Ishikawa (cell line): ENCODE measurements around the gene FKBP10.
A peak's percentile ranks its signal among the peaks of the same experiment; 100 is the strongest.

ENCODE experiments used
- CEBPB ChIP-seq: IDR thresholded peaks from 2 replicates; pipeline ENCODE4 v1.6.1; 2012
- EGR1 ChIP-seq: IDR thresholded peaks from 2 replicates; pipeline ENCODE4 v1.6.1; 2012
- EP300 ChIP-seq: IDR thresholded peaks from 2 replicates; pipeline ENCODE4 v1.6.1; 2012; ENCODE audit warnings: borderline replicate concordance
- FOXM1 ChIP-seq: IDR thresholded peaks from 2 replicates; pipeline ENCODE4 v1.6.1; 2012; ENCODE audit warnings: low read depth, borderline replicate concordance
- MAX ChIP-seq: IDR thresholded peaks from 2 replicates; pipeline ENCODE4 v1.6.1; 2012
- NFIC ChIP-seq: IDR thresholded peaks from 2 replicates; pipeline ENCODE4 v1.6.1; 2012
- RAD21 ChIP-seq: IDR thresholded peaks from 2 replicates; pipeline ENCODE4 v1.6.1; 2012; ENCODE audit warnings: low read depth
- REST ChIP-seq: IDR thresholded peaks from 2 replicates; pipeline ENCODE4 v1.6.1; 2012; ENCODE audit warnings: low read depth, mild to moderate bottlenecking
- TCF12 ChIP-seq: IDR thresholded peaks from 2 replicates; pipeline ENCODE4 v1.6.1; 2012; ENCODE audit warnings: low read depth
- TEAD4 ChIP-seq: IDR thresholded peaks from 2 replicates; pipeline ENCODE4 v1.6.1; 2012
- USF1 ChIP-seq: IDR thresholded peaks from 2 replicates; pipeline ENCODE4 v1.6.1; 2012
- YY1 ChIP-seq: IDR thresholded peaks from 2 replicates; pipeline ENCODE4 v1.6.1; 2012; ENCODE audit warnings: low read depth
- ZBTB7A ChIP-seq: IDR thresholded peaks from 2 replicates; pipeline ENCODE4 v1.6.1; 2012; ENCODE audit warnings: low read depth

GRCh38 chr17:41835800-41836549 is 23.2 kb downstream of the FKBP10 start, which contains the start of gene NT5C3B:
- no peak for TF ChIP-seq USF1
- TF ChIP-seq NFIC = no peak
- TF ChIP-seq TEAD4 = no peak
- no peak for TF ChIP-seq EP300
- no peak for TF ChIP-seq YY1
- TF ChIP-seq MAX = peak; percentile 31; the same call in 1 of the 2 replicates
- no peak for TF ChIP-seq RAD21
- no peak for TF ChIP-seq CEBPB
- no peak for TF ChIP-seq FOXM1
- TF ChIP-seq REST = no peak
- TF ChIP-seq TCF12 = no peak
- peak; percentile 75 for TF ChIP-seq ZBTB7A
- peak; percentile 35 for TF ChIP-seq EGR1
